Measurements from ENCODE around the gene PLXNA2. TPM values are rescaled to one million over a fixed set of nuclear protein-coding genes. Genes with fewer than 3 reads are reported as not detected.

Gene PLXNA2
- polyA plus RNA-seq, 2 of the 4 experiments (the other 2 are of a cell fraction): 0.36 to 0.87 TPM

DNA sequence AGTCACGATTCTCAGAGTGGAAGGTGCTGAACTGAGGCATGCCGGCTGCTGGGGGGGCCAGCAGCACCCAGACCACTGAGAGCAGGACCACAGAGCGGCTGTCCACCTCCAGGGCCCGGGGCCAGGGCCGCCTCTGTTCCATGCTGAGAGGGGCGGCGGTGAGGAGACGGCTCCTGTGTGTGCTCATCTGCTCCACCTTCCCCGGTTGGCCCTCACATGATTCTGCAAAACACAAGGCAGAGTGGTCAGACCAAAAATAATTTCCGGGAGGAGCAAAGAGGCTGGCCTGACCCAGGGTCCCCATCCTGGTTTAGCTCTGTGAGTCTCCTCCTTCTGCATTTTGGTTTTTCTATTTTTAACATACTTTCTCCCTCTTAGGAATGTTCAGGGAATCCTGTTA, 26.4 kb downstream of the PLXNA2 start (continued):
- TF ChIP-seq, protein P1, sequence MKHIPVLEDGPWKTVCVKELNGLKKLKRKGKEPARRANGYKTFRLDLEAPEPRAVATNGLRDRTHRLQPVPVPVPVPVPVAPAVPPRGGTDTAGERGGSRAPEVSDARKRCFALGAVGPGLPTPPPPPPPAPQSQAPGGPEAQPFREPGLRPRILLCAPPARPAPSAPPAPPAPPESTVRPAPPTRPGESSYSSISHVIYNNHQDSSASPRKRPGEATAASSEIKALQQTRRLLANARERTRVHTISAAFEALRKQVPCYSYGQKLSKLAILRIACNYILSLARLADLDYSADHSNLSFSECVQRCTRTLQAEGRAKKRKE (CRISPR knock-in tag; IDR thresholded peaks at IDR 0.05; ENCODE audit: low read depth): no peak
- TF ChIP-seq HOXA7 (CRISPR knock-in tag; IDR thresholded peaks at IDR 0.05) (no peak), NFE2L2 (conservative IDR thresholded peaks at IDR 0.05; ENCODE audit: low read length) (no peak), RFX5 (IDR thresholded peaks at IDR 0.05) (no peak), EP300 (IDR thresholded peaks at IDR 0.05) (no peak), JUNB (IDR thresholded peaks at IDR 0.05) (no peak)
- TF ChIP-seq, protein P2, sequence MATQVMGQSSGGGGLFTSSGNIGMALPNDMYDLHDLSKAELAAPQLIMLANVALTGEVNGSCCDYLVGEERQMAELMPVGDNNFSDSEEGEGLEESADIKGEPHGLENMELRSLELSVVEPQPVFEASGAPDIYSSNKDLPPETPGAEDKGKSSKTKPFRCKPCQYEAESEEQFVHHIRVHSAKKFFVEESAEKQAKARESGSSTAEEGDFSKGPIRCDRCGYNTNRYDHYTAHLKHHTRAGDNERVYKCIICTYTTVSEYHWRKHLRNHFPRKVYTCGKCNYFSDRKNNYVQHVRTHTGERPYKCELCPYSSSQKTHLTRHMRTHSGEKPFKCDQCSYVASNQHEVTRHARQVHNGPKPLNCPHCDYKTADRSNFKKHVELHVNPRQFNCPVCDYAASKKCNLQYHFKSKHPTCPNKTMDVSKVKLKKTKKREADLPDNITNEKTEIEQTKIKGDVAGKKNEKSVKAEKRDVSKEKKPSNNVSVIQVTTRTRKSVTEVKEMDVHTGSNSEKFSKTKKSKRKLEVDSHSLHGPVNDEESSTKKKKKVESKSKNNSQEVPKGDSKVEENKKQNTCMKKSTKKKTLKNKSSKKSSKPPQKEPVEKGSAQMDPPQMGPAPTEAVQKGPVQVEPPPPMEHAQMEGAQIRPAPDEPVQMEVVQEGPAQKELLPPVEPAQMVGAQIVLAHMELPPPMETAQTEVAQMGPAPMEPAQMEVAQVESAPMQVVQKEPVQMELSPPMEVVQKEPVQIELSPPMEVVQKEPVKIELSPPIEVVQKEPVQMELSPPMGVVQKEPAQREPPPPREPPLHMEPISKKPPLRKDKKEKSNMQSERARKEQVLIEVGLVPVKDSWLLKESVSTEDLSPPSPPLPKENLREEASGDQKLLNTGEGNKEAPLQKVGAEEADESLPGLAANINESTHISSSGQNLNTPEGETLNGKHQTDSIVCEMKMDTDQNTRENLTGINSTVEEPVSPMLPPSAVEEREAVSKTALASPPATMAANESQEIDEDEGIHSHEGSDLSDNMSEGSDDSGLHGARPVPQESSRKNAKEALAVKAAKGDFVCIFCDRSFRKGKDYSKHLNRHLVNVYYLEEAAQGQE (IDR thresholded peaks at IDR 0.05): no peak

DNA sequence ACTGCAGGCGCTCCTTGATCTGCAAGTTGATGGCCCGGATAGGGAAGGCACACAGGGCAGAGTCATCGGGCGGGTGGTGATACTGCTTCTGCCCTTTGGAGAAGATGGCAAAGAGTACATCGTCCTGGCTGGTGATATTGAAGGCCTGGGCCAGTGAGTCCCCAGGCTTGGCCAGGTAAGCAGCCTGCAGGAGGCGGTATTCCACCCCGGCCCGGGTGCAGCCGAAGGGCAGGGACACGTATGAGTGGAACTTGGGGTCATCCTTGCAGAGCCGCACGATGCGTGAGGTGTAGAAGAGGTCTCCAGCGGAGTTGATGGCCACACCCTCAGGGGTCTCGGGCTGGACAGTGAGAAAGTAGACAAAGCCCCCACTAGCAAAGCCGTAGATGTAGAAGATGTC, 27.4 kb downstream of the PLXNA2 start:
- no peak overlapping the region for H3K4me2 ChIP-seq
- H3K9me3 ChIP-seq: no peaks in the 10 kb centered on the region
- peaks cover 22% of the 10 kb centered on the region for H3K4me1 ChIP-seq
- ATAC-seq (no peak), DNase-seq (ENCODE audit: low read depth in 1 of 2, low spot score in 1 of 2) (no peak), FAIRE-seq (no peak)
- no peak overlapping the region for H3K4me3 ChIP-seq
- POLR2A ChIA-PET: no interaction called here
- CTCF ChIA-PET: interaction anchor here (1.1 to 3.6 kb wide), 4 partner anchors 9 to 85 kb away, joined by 3 to 26 read pairs (median 8); partner anchors contain the start of gene PLXNA2
- H3K27ac ChIP-seq: no peak overlapping the region
- TF ChIP-seq ZSCAN20 (CRISPR knock-in tag; IDR thresholded peaks at IDR 0.05) (no peak), RCOR1 (IDR thresholded peaks at IDR 0.05; ENCODE audit: low read depth, low read length) (no peak), CBX2 (IDR thresholded peaks at IDR 0.05; ENCODE audit: borderline replicate concordance, low read depth) (no peak), ZFP36 (IDR thresholded peaks at IDR 0.05; ENCODE audit: borderline replicate concordance, partially characterized antibody) (no peak), KDM5A (IDR thresholded peaks at IDR 0.05) (no peak), HDAC2 (IDR thresholded peaks at IDR 0.05) (no peak), NFE2L2 (conservative IDR thresholded peaks at IDR 0.05; ENCODE audit: low read length) (no peak), FOSL2 (IDR thresholded peaks at IDR 0.05) (no peak), FOSL2 (CRISPR knock-in tag; IDR thresholded peaks at IDR 0.05) (no peak), HOXB5 (CRISPR knock-in tag; IDR thresholded peaks at IDR 0.05) (no peak), EHF (CRISPR knock-in tag; IDR thresholded peaks at IDR 0.05) (no peak), HOXA7 (CRISPR knock-in tag; IDR thresholded peaks at IDR 0.05) (no peak), CHD4 (IDR thresholded peaks at IDR 0.05; ENCODE audit: borderline replicate concordance) (no peak), POLR2AphosphoS2 (conservative IDR thresholded peaks at IDR 0.05; ENCODE audit: low read length) (no peak), RFX5 (IDR thresholded peaks at IDR 0.05) (no peak), JUNB (IDR thresholded peaks at IDR 0.05) (no peak), SREBF2 (IDR thresholded peaks at IDR 0.05) (no peak)
- TF ChIP-seq, protein P3, sequence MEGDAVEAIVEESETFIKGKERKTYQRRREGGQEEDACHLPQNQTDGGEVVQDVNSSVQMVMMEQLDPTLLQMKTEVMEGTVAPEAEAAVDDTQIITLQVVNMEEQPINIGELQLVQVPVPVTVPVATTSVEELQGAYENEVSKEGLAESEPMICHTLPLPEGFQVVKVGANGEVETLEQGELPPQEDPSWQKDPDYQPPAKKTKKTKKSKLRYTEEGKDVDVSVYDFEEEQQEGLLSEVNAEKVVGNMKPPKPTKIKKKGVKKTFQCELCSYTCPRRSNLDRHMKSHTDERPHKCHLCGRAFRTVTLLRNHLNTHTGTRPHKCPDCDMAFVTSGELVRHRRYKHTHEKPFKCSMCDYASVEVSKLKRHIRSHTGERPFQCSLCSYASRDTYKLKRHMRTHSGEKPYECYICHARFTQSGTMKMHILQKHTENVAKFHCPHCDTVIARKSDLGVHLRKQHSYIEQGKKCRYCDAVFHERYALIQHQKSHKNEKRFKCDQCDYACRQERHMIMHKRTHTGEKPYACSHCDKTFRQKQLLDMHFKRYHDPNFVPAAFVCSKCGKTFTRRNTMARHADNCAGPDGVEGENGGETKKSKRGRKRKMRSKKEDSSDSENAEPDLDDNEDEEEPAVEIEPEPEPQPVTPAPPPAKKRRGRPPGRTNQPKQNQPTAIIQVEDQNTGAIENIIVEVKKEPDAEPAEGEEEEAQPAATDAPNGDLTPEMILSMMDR (IDR thresholded peaks at IDR 0.05): no peak
- WGBS (ENCODE audit: missing lambda C conversion rate): 87% methylated on average over 16 of the region's 16 CpGs
